Measurements from ENCODE around the gene INPP5D. TPM values are rescaled to one million over a fixed set of nuclear protein-coding genes. Genes with fewer than 3 reads are reported as not detected.

The INPP5D gene
- total RNA-seq, 2 experiments from 2014 or later: 108 to 122 TPM

DNA sequence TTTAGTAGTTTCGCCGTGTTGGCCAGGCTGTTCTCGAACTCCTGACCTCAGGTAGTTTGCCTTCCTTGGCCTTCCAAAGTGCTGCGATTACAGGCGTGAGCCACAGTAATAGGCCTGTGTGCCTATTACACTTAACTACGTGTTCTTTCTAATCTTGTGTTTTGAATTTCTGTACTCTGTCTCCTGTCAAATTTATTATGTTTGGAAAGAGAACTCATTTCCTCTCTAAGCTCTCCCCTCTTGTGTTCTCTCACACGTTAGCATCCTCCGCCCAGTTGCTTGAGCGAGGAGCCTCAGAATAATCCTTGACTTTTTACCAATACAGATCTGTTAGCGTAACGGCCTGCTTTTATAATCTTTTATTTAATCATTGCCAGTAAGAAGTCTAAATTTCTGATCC, 195.0 kb downstream of the INPP5D start:
- Mint-ChIP-seq H3K4me3 (no peak overlapping the region), H3K27me3 (ENCODE audit: low read depth) (no peaks in the 10 kb centered on the region), H3K36me3 (ENCODE audit: low read depth) (peaks cover 66% of the 10 kb centered on the region), H3K4me1 (ENCODE audit: low read depth) (peaks cover 62% of the 10 kb centered on the region), H3K27ac (peak overlapping the region; percentile 8), H3K9me3 (ENCODE audit: insufficient read depth) (no peaks in the 10 kb centered on the region)
- CTCF ChIA-PET: interaction anchor here (0.9 to 5.0 kb wide), 4 partner anchors 9 to 194 kb away, joined by 3 to 42 read pairs (median 6); partner anchors contain the start of gene INPP5D
- no peak for DNase-seq
- POLR2A ChIA-PET: interaction anchor here (0.6 to 5.2 kb wide), 2 partner anchors 12 to 127 kb away, joined by 3 to 44 read pairs; no protein-coding TSS in a partner anchor
- ATAC-seq: no peak

DNA sequence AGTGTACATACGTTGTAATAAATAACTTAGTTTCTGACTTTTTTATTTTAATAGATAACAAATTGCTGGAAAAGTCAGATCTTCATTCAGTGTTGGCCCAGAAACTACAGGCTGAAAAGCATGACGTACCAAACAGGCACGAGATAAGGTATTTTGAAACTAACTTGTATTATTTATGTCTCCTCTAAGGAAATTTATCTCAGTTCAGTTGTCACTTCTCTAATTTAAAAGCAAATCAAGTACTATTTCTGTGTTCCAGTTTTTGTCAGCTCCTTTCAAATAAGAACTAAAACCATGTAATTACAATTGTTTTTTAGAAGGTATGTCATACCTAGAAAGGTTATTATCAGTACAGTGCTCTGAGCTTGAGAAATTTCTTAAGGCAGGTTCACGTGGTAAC, 195.9 kb downstream of the INPP5D start:
- ATAC-seq: no peak
- DNase-seq: no peak
- ChIA-PET CTCF (interaction anchor here (1.1 to 2.3 kb wide), 2 partner anchors 12 to 195 kb away, joined by 3 to 6 read pairs; partner anchors contain the start of gene INPP5D), POLR2A (no interaction called here)
- H3K4me3 Mint-ChIP-seq: no peak overlapping the region
- no peak overlapping the region for H3K27ac Mint-ChIP-seq
- H3K36me3 Mint-ChIP-seq (ENCODE audit: low read depth): peaks cover 74% of the 10 kb centered on the region
- no peaks in the 10 kb centered on the region for H3K27me3 Mint-ChIP-seq (ENCODE audit: low read depth)
- no peaks in the 10 kb centered on the region for H3K9me3 Mint-ChIP-seq (ENCODE audit: insufficient read depth)
- peaks cover 62% of the 10 kb centered on the region for H3K4me1 Mint-ChIP-seq (ENCODE audit: low read depth)

Other genes with a start within 250 kb of the INPP5D start
- 1 to 10 TPM in 1 of 2 experiments, under 1 TPM in 1; 0.99 to 2.2 TPM for gene SNORC, start 190.1 kb upstream of the INPP5D start, total RNA-seq
- not detected for gene NGEF, start 47.1 kb upstream of the INPP5D start, total RNA-seq
- gene NEU2, start 27.7 kb upstream of the INPP5D start, total RNA-seq: not detected
- 10 to 100 TPM; 47.2 to 50.5 TPM for gene ATG16L1, start 191.3 kb downstream of the INPP5D start, total RNA-seq
- under 1 TPM in 1 of 2 experiments, not detected in 1; 0.05 TPM for gene SAG, start 247.5 kb downstream of the INPP5D start, total RNA-seq